ENCODE measurements around the gene MN1. TPM values are rescaled to one million over a fixed set of nuclear protein-coding genes. Genes with fewer than 3 reads are reported as not detected.
A peak's percentile ranks its signal among the peaks of the same experiment; 100 is the strongest.

Gene MN1
- total RNA-seq, 1 donor from 2014 or later, result 145 TPM

DNA sequence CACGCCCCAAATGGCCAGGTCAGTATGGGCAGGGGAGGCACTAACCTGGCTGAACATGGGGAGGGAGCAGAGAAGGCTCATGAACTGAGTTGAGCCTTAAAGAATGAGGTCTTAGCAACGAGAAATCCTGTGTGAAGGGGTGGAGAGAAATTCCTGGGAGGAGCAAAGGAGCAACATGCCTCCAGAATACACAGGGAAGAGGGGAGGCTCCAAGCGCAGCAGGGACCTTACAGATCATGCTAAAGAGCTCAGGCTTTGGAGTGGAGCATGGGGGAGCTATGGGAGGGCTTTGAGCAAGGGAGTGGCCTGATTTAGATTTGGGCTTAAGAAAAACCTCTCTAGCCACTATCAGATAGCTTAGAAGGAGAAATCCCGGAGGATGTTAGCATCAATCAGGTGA lies 88.1 kb downstream of the MN1 start:
- TF ChIP-seq CTCF (IDR thresholded peaks at IDR 0.05), result no peak
- no peak overlapping the region for H3K4me3 Mint-ChIP-seq (ENCODE audit: unreplicated experiment)
- H3K27me3 Mint-ChIP-seq (ENCODE audit: unreplicated experiment), result no peaks in the 10 kb centered on the region
- peaks cover 28% of the 10 kb centered on the region for H3K4me1 Mint-ChIP-seq (ENCODE audit: unreplicated experiment)
- H3K27ac Mint-ChIP-seq (ENCODE audit: unreplicated experiment), result peak overlapping the region; percentile 61
- H3K36me3 Mint-ChIP-seq (ENCODE audit: unreplicated experiment), result no peaks in the 10 kb centered on the region
- H3K9me3 Mint-ChIP-seq (ENCODE audit: unreplicated experiment), result no peaks in the 10 kb centered on the region
- DNase-seq (ENCODE audit: extremely low spot score, unreplicated experiment), result no peak

DNA sequence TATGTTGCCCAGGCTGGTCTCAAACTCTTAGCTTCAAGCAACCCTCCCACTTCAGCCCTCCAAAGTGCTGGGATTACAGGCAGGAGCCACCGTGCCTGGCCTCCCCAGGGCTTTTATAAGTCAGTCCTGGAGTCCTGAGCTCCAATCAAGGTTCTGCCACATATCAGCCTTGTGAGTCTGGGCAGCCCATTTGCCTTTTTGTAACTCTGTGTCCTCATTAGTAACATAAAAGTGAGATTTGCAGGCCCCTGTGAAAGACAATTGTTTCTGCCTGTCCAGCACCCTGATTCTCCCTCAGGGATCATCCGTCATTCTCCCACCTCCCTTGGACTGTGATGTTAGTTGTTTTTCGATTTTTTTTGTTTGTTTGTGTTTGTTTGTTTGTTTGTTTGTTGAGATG lies 89.8 kb downstream of the MN1 start:
- no peak for DNase-seq (ENCODE audit: extremely low spot score, unreplicated experiment)
- no peak for TF ChIP-seq CTCF (IDR thresholded peaks at IDR 0.05)
- Mint-ChIP-seq H3K9me3 (ENCODE audit: unreplicated experiment) (no peaks in the 10 kb centered on the region), H3K27me3 (ENCODE audit: unreplicated experiment) (no peaks in the 10 kb centered on the region), H3K4me3 (ENCODE audit: unreplicated experiment) (no peak overlapping the region), H3K4me1 (ENCODE audit: unreplicated experiment) (peaks cover 18% of the 10 kb centered on the region), H3K36me3 (ENCODE audit: unreplicated experiment) (no peaks in the 10 kb centered on the region), H3K27ac (ENCODE audit: unreplicated experiment) (no peak overlapping the region)

DNA sequence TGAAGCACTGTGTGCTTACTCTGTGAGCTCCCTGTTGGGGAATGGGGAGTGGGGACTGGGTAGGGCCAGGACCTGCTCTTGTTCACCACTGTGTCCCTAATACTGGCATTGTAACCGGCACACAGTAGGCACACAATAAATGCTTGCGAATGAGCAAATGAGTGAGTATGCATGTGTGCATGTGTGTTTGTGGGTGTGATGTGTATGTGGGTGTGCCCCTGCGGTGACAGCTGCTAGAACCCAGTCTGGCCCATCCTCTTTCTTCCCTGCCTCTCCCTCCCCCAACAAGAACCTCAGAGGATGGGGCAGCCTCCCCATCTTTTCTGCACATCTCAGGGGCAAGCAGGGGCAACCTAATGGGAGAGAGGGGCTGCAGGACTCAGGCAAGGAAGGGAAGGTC lies 90.5 kb downstream of the MN1 start:
- DNase-seq (ENCODE audit: extremely low spot score, unreplicated experiment), result no peak
- H3K4me1 Mint-ChIP-seq (ENCODE audit: unreplicated experiment), result peaks cover 18% of the 10 kb centered on the region
- no peak for TF ChIP-seq CTCF (IDR thresholded peaks at IDR 0.05)
- no peak overlapping the region for H3K27ac Mint-ChIP-seq (ENCODE audit: unreplicated experiment)
- no peaks in the 10 kb centered on the region for H3K27me3 Mint-ChIP-seq (ENCODE audit: unreplicated experiment)
- no peaks in the 10 kb centered on the region for H3K36me3 Mint-ChIP-seq (ENCODE audit: unreplicated experiment)
- H3K9me3 Mint-ChIP-seq (ENCODE audit: unreplicated experiment), result no peaks in the 10 kb centered on the region
- H3K4me3 Mint-ChIP-seq (ENCODE audit: unreplicated experiment), result no peak overlapping the region

DNA sequence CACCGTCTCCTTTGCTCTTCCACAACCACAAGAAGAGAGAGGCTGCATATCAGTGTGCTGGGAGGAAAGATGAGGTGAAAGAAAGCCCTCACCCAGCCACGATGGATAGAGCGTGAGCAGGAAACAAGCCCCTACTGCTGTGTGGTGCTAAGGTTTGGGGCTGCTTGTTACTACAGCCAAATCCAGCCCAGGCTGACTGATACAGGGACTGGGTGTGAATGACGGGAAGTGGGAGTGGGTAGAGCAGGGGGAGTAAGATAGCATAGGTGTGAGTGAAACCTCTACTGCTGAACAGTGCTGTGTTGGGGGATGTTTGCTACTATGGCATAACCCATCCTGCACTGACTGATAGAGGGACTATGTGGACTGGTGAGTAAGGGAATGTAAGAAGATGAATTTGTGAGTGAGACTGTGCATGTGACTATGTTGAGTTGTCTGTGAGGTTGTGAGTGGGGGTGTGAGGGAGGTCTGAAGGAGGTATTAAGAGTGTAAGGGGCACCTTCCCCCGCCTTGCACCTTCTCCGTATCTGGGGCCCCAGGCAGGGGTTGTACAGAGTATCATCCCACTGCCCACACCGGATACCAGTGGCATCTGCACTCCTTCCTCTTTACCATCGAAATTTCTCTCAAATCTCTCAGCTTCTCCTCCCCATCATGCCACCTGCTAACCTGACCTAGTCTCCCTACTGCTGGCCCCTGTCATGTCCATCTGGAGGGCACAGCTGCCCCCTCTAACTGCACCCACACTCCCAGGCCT lies 91.5 kb downstream of the MN1 start:
- no peaks in the 10 kb centered on the region for H3K9me3 Mint-ChIP-seq (ENCODE audit: unreplicated experiment)
- H3K4me3 Mint-ChIP-seq (ENCODE audit: unreplicated experiment), result no peak overlapping the region
- no peaks in the 10 kb centered on the region for H3K36me3 Mint-ChIP-seq (ENCODE audit: unreplicated experiment)
- DNase-seq (ENCODE audit: extremely low spot score, unreplicated experiment), result no peak
- no peak overlapping the region for H3K27ac Mint-ChIP-seq (ENCODE audit: unreplicated experiment)
- no peak for TF ChIP-seq CTCF (IDR thresholded peaks at IDR 0.05)
- H3K4me1 Mint-ChIP-seq (ENCODE audit: unreplicated experiment), result peaks cover 14% of the 10 kb centered on the region
- no peaks in the 10 kb centered on the region for H3K27me3 Mint-ChIP-seq (ENCODE audit: unreplicated experiment)

DNA sequence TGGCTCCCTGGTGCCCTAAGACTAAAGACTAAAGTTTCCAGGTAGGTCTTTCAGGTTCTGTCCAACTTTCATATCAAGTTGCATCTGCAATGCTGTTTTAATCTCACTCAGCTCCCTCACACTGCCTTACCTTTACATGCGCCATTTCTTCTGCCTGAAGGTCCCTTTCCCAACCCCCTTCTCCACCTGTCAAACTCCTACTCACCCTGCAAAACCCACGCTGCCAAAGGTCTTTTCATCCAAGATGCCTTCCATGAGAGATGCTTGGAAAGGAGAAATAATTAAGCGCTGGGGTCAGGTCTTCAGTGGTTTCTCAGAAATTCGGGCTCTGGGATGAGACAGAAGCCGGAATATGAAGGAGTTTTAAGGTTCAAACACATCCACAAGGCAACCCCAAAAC lies 95.1 kb downstream of the MN1 start:
- no peak for TF ChIP-seq CTCF (IDR thresholded peaks at IDR 0.05)
- Mint-ChIP-seq H3K27me3 (ENCODE audit: unreplicated experiment) (no peaks in the 10 kb centered on the region), H3K4me3 (ENCODE audit: unreplicated experiment) (no peak overlapping the region), H3K36me3 (ENCODE audit: unreplicated experiment) (no peaks in the 10 kb centered on the region), H3K9me3 (ENCODE audit: unreplicated experiment) (peaks cover 3% of the 10 kb centered on the region), H3K27ac (ENCODE audit: unreplicated experiment) (no peak overlapping the region), H3K4me1 (ENCODE audit: unreplicated experiment) (no peaks in the 10 kb centered on the region)
- DNase-seq (ENCODE audit: extremely low spot score, unreplicated experiment), result no peak
